HG02763 (cell line): ENCODE measurements around the gene KDM3B.
A peak's percentile ranks its signal among the peaks of the same experiment; 100 is the strongest.
"Not testable (repeated sequence)": the region's sequence is repeated elsewhere in the genome, so short reads cannot be mapped to it uniquely, and the experiment has no call there.

ENCODE experiments used
- ATAC-seq: cut with Tn5 transposase; IDR thresholded peaks from one replicate; pipeline ENCODE4 v1.9.1; 2021; ENCODE audit warnings: mild to moderate bottlenecking, moderate library complexity; ENCODE audit not compliant: unreplicated experiment

Gene KDM3B, protein sequence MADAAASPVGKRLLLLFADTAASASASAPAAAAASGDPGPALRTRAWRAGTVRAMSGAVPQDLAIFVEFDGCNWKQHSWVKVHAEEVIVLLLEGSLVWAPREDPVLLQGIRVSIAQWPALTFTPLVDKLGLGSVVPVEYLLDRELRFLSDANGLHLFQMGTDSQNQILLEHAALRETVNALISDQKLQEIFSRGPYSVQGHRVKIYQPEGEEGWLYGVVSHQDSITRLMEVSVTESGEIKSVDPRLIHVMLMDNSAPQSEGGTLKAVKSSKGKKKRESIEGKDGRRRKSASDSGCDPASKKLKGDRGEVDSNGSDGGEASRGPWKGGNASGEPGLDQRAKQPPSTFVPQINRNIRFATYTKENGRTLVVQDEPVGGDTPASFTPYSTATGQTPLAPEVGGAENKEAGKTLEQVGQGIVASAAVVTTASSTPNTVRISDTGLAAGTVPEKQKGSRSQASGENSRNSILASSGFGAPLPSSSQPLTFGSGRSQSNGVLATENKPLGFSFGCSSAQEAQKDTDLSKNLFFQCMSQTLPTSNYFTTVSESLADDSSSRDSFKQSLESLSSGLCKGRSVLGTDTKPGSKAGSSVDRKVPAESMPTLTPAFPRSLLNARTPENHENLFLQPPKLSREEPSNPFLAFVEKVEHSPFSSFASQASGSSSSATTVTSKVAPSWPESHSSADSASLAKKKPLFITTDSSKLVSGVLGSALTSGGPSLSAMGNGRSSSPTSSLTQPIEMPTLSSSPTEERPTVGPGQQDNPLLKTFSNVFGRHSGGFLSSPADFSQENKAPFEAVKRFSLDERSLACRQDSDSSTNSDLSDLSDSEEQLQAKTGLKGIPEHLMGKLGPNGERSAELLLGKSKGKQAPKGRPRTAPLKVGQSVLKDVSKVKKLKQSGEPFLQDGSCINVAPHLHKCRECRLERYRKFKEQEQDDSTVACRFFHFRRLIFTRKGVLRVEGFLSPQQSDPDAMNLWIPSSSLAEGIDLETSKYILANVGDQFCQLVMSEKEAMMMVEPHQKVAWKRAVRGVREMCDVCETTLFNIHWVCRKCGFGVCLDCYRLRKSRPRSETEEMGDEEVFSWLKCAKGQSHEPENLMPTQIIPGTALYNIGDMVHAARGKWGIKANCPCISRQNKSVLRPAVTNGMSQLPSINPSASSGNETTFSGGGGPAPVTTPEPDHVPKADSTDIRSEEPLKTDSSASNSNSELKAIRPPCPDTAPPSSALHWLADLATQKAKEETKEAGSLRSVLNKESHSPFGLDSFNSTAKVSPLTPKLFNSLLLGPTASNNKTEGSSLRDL (N-terminal part only)

DNA sequence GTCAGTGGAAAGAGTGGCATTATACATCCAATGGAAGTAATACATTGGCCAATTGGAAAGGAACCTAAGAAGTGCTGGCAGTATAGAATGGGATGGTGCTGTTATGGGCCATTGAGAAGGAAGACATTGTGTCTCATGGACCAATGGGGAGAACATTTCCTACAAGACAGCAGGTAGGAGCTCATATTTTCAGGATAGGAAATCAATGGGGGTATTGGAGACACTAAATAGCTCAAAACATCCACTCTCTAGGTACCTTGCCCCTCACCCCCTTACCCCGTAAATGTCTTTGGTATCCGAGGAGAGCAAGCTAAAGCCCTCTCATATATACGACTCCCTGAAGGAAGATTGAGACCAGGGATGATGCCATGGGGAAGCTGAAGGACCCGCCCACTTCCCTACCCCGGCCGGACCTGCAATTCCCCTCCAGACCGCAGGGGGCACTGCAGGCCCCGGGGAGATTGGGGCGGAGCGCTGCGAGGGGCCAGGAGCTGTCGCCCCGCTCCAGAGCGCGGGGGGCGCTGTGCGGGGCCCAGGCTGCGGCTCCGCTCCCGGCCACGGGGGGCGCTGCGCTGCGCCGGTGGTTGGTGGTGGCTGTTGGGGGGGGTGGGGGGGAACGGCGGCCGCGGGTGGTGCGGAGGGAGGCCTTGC lies at the start of gene KDM3B:
TSS of gene KDM3B (plus strand) at position 615 of the 651 bp plus-strand sequence. CDS start 111 bp downstream, outside the sequence.
- peak; percentile 64 for ATAC-seq

GRCh38 chr5:138303372-138303771 lies 49.1 kb upstream of the KDM3B start:
- ATAC-seq, result no peak

- no peak for ATAC-seq
Observed at GRCh38 chr5:138305797-138306196, 46.7 kb upstream of the KDM3B start.

DNA sequence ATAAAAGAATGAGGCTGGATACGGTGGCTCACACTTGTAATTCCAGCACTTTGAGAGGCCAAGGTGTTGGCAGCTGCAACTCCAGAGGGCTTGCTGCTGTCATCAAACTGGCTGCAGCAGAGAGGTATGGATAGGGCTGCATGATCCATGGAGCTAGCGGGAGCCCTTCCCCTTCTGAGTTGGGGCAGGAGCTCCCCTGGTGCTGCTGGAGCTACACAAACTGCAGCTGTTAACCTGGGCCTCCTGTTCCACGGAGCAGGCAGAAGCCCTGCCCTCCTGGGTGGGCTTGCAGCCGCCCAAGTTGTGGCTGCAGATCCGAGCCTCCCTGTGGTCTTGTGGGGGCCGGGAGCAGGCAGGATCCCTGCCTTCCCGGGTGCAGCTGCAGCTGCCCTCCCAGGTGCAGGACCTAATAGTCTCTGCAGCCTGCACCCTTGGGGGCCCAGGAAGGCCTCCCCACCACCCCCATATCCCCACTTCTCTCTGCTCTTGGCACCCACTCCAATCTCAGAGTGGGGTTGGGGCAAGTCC lies 36.7 kb upstream of the KDM3B start:
- no peak for ATAC-seq

DNA sequence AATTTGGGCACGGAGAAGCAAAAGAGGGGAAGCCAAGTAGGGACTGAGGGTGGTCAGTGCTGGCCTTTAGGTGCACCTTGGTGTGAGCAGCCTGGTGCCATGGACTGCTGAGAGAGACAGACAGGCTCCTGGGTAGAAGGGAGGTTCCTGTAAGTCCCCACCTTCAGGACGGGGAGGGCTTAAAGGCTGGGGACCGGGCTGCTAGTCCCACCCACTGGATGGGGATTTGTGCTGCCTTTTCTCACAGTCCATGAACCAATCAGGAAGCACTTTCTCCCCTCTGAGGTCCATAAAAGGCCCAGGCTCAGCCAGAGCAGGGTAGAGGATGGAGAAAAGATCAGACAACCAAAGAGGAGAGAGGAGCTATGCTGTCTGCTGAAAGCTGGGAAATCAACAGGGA lies 36.1 kb upstream of the KDM3B start:
- no peak for ATAC-seq

DNA sequence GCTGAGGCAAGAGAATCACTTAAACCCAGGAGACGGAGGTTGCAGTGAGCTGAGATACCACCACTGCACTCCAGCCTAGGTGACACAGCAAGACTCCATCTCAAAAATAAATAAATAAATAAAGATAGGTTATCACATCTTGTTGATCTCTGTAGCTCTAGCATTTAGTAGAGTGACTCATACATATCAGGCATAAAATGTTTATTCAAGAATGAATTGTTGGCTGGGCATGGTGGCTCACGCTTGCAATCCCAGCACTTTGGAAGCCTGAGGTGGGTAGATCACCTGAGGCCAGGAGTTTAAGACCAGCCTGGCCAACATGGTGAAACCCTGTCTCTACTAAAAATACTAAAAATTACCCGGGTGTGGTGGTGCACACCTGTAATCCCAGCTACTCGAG lies 34.3 kb upstream of the KDM3B start:
- ATAC-seq, result not testable (repeated sequence)

DNA sequence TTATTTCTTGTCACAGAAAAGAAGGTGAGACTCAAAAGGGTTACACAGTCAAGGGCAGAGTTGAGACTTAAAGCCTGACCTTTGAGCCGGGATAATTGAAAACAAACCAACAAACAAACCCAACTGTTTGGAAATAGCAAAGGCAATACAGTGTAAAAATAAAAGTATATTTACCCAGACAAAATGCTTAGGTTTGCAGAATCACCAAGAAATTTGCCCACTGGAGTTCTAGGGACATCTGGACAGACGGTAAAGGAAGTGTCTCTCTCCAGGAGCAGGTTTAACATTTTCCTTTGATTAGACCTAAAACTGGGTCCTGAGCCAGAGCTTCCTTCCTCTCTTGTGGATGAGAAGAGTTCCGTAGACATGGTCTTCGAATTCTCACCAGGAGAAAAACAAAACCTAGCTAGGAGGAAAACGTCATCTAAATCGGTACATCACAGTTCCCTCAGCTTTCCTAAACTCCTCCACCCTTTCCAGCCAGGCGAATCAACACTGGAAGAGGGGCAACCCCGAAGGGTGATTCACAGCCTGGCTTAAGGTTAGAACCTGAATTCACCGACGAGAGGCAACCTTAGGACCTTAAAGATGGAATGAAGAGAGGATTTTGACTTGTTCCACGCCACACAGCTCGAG lies 21.6 kb upstream of the KDM3B start:
- no peak for ATAC-seq

- ATAC-seq, result peak; percentile 100
Observed at GRCh38 chr5:138331449-138332368, 20.8 kb upstream of the KDM3B start, which contains the start of gene CDC25C. CDC25C (minus strand) TSS chr5:138331804; CDS start chr5:138331180, 624 bp downstream.

DNA sequence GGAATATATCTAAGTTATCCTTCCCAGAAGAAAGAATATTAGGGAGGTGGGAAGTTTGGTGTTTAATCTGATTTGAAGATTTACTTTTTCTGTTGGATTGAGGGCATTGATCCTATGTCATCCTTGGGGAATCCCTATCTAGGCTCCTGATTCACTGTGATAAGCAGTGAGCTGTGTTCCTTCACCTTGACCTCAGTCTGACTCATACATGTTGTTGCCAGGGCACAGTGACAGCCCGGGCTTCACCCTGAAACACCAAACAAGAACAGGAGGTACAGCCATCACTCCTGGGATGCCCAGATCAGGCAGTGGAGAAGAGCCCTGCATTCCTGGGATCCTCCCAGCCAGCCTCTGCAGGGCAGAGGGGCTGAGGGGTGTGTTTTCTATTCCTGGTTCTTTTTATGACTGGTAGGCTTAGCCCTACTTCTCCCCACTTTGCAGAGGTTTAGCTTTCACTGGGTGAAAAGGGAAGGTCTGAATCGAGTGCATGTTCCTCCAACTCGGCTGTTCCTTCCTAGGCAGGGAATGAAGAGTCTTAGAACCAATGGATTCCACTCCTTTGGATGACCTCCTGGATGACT lies 17.5 kb upstream of the KDM3B start:
- no peak for ATAC-seq

DNA sequence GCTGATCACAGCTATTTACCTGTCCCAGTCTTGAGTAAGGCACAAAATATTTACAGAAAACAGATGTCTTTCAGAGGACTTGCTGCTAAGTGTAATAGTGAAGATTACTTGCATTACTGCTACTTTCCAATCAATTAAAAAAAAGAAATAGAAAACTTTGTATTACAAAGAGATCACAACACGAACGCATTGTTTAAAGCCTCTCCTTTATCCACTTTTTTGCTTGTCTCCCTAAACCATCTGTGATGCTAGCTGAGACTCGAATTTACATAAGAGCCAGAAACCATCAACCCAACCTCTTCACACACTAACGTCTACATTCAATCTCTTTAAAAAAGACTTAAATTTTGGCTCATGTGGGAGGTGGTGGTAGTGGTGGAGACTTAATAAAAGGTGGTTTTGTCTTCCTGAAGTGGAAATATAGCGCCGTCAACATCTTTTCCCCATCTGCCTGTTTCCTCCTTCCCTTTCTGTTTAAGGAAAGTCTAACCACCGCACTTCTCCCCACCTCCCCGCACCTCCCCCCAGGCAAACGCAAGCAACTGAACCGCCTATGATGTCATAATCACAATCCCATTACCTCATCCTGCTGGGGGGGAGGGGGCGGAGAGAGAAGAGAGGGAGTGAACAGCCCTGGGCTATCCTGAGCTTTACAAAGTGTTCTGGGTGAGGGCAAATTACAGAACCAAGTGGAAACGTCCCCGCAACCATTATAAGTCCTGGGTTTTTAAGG lies 15.4 kb upstream of the KDM3B start:
- ATAC-seq, result peak; percentile 10

DNA sequence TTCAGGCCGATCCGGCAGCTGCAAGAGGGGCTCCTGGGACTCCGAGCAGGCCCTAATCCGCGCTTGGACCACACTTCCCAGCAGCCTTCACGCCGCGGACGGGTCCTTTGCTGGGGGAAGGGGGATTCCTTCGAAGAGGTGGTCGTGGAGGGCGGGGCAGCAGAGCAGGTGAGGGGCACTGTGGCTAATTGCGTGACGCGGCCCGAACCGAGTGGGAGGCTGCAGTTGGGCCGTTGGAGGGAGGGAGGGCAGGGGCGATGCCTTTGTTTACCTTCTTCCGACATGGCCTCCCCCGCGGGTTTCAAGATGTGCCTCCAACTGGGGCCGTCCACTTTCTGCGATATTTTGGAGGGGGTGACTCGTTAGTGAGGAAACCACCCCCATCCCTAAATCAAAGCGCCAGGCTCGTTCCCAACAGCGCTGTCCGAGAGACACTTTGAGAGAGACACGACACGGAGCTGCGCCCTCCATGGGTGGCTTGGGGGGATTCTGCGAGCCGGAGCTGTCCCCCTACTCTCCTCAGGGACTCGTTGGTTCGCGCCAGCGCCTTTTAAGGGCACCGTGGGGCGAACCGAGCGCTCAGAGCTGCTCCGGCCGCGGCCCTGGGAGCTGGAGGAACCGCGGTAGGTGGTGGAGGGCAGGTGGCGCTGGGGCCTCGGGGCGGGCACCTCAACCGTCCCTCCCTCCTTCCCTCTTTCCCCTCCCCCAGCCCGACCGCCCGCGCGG lies 14.6 kb upstream of the KDM3B start, which contains the start of gene FAM53C:
TSS of gene FAM53C (plus strand) at position 582 of the 726 bp plus-strand sequence. CDS start 3,070 bp downstream, outside the sequence.
- peak; percentile 86 for ATAC-seq

- ATAC-seq, result no peak
Observed at GRCh38 chr5:138338411-138339090, 13.9 kb upstream of the KDM3B start.

GRCh38 chr5:138339091-138339456 lies 13.4 kb upstream of the KDM3B start:
- no peak for ATAC-seq

GRCh38 chr5:138339464-138339863 lies 13.0 kb upstream of the KDM3B start:
- no peak for ATAC-seq

DNA sequence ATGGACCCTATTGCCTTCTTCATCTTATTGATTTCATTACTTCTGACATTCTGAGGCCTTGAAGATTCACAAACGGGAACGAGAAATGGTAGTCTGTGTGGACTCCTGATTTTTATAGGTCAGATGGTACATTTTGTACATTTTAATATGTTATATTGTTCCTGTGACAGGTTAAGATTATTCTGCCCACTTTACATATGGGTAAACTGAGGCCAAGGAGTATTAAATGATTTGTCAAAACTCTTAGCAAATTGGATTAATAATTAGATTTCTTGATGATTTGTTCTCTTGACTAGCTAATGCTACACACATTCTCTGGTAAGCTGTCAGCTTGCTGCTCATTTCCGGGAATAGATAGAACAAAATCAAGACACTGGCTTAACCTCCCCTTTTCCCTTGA lies 12.5 kb upstream of the KDM3B start:
- no peak for ATAC-seq
